GM10266 (cell line): Measurements from ENCODE around the gene FARP2.

Experiments used
- DNase-seq: peaks from one replicate; pipeline ENCODE4 v3.0.0; 2012; ENCODE audit errors: extremely low spot score
- CTCF ChIP-seq: IDR thresholded peaks from 2 replicates; pipeline ENCODE4 v1.5.1; 2012; ENCODE audit warnings: mild to moderate bottlenecking, low read depth; ENCODE audit not compliant: control insufficient read depth, insufficient read depth; ENCODE audit errors: missing control alignments

Gene FARP2

GRCh38 chr2:241349941-241350340 lies 6.1 kb upstream of the FARP2 start:
- TF ChIP-seq CTCF = no peak
- no peak for DNase-seq

DNA sequence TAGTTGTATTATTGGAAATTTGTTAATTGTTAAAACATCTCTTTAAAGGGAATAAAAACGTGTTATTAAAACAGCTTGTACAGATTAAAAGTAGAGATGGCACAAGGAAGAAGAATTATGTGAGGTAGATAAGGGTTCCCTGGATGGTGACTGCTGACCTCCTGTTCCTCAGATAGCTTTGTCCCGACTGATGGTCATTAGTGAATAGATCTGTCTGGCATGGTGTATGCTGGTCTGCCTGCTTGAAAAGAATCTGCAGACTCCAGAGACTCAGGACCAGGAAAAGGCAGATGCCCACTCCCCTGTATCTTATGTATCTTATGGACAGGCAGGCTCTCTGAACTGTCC lies 5.6 kb upstream of the FARP2 start:
- DNase-seq = no peak
- no peak for TF ChIP-seq CTCF

DNA sequence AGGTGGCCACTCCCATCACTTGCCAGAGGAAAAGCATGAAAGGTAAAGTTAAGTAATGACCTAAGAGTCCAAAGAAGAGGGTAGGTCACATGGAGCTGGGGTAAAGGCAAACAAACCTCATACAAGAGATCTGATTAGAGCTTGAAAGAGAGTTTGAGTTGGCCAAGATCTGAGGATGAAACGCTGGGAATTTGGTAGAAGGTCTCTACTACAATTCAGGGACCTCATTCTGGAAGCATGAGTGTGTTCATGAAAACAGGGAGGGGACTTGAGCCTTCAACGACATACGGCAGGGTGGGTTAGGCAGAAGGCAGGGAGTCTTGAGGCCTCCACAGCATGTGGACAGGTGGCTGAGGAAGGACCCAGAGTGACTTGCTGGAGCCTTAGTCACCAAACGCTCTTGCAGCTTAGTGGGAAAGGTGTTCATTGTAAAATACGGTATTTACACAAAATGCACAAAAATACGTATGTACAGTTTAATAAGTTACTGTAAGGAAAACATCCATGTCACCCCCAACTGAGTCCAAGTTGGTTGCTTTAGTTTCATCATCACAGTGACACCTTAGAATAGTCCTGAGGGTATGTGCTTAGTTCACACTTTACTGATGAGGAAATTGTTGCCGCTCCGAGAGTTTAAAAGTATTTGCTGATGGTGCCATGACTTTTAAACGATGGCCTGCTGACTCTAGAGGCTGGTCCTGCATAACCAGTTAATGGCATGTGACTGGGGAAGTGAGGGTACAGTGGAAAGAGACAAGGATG lies 5.0 kb upstream of the FARP2 start:
- DNase-seq = no peak
- no peak for TF ChIP-seq CTCF

DNA sequence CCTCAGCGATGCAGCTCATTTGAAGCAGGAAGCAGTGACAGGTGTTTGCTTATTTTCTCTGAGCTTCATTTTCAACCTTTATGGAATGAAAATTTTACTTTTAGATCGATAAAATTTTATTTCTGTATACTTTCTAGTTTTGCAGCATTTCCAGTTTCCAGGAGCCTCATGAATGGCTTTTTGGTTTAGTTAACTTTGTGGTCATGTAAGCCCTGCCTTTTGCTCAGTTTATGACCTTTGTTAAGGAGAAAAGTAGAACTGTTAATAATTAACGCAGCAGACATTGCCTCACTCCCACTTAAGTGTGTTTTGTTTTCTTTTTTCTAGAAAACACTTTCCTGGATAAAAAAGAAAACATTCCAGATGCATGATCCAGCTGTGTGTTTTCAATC lies 4.4 kb upstream of the FARP2 start:
- no peak for DNase-seq
- no peak for TF ChIP-seq CTCF

GRCh38 chr2:241352227-241352626 lies 3.9 kb upstream of the FARP2 start:
- no peak for DNase-seq
- TF ChIP-seq CTCF = no peak

- peak; percentile 42 for DNase-seq
- no peak for TF ChIP-seq CTCF
Observed at GRCh38 chr2:241354668-241355658, 1.1 kb upstream of the FARP2 start.

GRCh38 chr2:241356871-241357260 lies 781 bp downstream of the FARP2 start:
- TF ChIP-seq CTCF = no peak
- DNase-seq = no peak
